GM19193 (cell line): ENCODE data around the gene AADAC.

Experiments used
- POLR2A ChIP-seq: IDR thresholded peaks from 4 replicates; pipeline ENCODE4 v1.6.1; 2011; ENCODE audit not compliant: insufficient read depth, insufficient read length; ENCODE audit errors: extremely low read depth

AADAC gene, protein sequence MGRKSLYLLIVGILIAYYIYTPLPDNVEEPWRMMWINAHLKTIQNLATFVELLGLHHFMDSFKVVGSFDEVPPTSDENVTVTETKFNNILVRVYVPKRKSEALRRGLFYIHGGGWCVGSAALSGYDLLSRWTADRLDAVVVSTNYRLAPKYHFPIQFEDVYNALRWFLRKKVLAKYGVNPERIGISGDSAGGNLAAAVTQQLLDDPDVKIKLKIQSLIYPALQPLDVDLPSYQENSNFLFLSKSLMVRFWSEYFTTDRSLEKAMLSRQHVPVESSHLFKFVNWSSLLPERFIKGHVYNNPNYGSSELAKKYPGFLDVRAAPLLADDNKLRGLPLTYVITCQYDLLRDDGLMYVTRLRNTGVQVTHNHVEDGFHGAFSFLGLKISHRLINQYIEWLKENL

GRCh38 chr3:151813799-151814198 lies at the start of gene AADAC:
Gene AADAC (plus strand): TSS chr3:151814116. CDS start chr3:151814163, 47 bp downstream.
- TF ChIP-seq POLR2A: no peak

GRCh38 chr3:151765685-151766084 lies 48.2 kb upstream of the AADAC start:
- no peak for TF ChIP-seq POLR2A

- TF ChIP-seq POLR2A: no peak
Measured at GRCh38 chr3:151766454-151766853, 47.5 kb upstream of the AADAC start.

DNA sequence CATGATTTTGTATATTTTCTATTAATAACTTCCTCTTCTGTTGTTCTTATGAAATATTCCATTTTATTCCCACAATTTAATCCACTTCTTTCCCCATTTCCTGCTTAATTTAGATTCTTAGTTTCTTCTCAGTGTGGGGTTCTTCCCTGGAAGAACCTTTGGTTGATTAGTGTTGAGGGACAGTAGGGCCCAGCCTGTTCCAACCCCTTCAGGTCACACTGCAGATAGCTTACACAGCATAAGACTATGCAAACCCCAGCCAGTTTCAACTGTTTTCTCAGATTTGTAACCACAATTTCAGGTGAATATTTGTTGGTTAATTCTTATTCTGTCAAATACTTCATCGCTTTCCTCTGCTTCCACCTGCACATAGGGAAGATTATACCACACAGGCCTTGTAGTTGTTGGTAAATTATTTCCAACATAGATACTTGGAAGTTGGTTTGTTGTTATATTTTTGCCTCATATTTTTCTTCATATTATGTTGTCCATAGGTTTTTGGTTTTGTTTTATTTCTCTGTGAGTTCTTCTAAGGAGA lies 45.5 kb upstream of the AADAC start:
- TF ChIP-seq POLR2A: no peak

GRCh38 chr3:151769175-151769574 lies 44.7 kb upstream of the AADAC start:
- no peak for TF ChIP-seq POLR2A

DNA sequence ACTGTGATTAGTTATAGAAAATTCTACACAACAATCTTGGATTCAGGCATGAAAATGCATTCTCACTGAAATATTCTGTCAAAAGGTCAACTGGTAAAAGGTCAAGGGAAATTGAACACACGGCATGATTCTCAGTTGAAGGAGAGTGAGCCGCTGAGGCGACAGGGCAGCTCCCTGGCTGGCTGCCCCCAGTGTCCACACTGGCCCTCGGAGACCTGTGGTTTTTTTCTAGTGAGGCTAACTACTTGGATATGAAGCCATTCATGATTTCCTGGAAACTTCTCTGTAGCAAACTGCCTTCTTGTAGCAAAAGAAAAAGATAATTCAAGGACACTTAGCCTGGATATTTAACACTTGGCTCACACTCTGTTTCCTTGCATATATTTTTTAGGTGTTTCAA lies 43.0 kb upstream of the AADAC start:
- TF ChIP-seq POLR2A: no peak

DNA sequence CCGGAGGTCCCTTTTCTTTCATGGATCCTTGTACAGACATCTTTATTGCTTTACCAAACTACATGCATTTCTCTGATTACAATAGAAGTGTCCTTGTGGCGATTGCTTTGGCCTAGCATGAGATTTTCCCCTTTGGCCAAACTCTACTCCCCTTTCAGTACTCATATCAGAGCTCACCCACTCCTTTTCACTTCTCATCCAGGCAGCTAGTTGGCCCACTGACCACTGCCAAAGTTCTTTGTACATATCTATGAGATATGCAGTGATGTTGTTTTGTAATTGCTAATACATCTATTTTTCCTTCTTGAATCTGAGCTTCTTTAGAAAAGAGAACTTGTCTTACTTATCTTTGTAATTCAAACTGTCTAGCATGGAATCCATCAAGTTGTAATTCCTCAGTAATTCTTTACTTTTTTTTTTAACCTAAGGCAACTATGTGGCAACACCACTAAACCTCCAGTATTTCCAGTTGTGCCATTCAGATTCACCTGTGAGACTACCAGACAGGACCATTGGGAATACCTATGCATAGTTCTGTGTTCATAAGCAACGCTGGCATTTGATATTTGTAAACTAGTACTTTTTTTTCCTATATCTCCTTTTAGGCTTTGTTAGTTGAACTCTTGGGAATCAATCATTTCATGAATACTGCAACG lies 41.0 kb upstream of the AADAC start:
- no peak for TF ChIP-seq POLR2A

DNA sequence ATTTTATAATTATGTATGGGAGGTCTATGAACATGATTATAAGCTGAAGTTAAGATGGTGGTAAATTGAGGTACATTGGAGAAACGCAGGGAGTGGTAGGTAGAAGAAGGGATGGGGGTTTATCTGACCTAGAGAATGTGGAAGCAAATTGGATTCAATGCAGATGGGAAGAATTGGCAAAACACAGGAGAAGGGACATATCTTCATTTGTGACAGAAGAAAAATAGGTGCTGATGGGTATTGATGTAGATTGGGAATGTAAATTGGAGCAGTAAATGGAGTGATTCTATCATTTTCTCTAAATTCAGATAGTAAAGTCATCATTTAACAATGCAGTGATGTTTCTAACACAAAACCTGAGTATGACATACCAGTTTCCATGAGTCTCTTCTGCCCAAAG lies 39.7 kb upstream of the AADAC start:
- TF ChIP-seq POLR2A: no peak

GRCh38 chr3:151774910-151775309 lies 39.0 kb upstream of the AADAC start:
- no peak for TF ChIP-seq POLR2A

GRCh38 chr3:151775314-151776258 lies 38.3 kb upstream of the AADAC start:
- no peak for TF ChIP-seq POLR2A

- no peak for TF ChIP-seq POLR2A
Measured at GRCh38 chr3:151776259-151776740, 37.6 kb upstream of the AADAC start.

DNA sequence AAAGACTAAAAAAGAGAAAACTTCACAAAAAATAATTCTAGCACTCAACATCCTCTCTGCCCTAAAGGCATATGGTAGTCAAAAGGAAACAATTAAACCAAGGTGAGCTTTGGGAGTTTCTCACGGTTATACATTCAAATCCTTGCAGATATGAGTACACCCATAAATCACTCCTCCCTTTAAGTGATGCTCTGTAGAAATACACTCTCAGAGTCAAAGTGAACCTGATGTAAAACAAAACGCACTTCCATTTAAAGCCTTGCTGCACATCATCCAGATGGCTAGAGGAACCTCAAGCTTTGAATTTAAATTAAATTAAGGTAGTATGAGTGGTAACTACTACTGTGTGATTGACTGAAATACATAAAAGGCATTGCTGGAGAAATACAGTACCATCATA lies 36.0 kb upstream of the AADAC start:
- no peak for TF ChIP-seq POLR2A

DNA sequence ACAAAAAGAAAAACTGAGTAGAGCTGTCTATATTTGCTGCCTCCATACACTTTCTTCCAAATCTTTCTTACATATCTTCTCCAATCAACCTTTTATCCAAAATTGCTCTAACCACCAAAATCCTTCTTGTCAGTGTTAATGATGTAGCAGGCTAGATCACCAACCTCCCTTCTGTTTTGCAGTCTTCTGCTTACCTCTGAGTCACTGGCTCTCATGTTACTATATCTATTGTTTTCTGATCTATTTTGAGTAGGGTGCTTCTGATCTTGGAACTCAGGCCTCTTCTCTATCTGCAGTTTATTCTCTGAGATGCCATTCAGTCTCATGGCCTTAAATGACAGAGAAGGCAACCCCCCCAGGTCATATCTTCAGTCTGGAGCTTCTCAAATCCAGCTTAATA lies 26.3 kb upstream of the AADAC start:
- no peak for TF ChIP-seq POLR2A

DNA sequence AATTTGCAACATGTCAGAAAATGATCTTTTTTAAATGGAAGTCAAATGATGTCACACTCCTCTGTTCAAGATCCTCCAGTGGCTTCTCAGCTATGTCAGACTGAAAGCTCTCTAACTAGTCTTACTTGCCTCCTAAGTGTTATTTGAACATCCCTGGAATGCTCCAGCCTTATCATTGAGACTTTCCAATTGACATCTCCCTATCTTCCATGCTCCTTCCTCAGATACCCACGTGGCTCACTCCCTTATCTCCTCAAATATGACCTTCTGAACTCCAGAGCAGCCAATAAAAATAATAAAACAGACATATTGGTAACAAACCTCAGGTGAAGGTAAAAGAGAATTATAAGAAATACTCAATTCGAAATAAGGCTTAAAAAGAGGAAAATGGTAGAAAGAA lies 25.5 kb upstream of the AADAC start:
- no peak for TF ChIP-seq POLR2A
